ENCODE results near the gene WNT5B. TPM values are rescaled to one million over a fixed set of nuclear protein-coding genes. Genes with fewer than 3 reads are reported as not detected.
"Not testable (repeated sequence)": the region's sequence is repeated elsewhere in the genome, so short reads cannot be mapped to it uniquely, and the experiment has no call there.

WNT5B gene
- total RNA-seq, 1 donor from 2014 or later, result 22.0 TPM

DNA sequence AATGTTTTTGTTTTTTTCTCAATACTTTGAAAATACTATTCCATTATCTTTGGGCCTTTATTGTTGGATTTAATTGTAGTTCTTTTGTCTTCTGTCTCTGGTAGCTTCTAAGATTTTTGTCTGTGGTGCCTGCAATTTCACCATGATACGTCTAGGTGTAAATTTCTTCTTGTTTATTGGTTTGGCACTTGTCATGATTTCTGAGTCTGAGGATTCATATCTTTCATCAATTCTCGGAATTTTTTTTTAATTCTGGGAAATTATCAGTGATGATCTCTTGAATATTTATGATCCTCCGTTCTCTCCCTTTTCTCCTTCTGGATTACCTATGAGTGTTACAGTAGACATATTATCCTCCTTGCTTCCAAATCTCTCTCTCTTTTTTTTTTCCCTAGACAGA lies 47.0 kb downstream of the WNT5B start:
- FAIRE-seq (no peak), DNase-seq (ENCODE audit: low spot score in 2 of 2) (no peak)

DNA sequence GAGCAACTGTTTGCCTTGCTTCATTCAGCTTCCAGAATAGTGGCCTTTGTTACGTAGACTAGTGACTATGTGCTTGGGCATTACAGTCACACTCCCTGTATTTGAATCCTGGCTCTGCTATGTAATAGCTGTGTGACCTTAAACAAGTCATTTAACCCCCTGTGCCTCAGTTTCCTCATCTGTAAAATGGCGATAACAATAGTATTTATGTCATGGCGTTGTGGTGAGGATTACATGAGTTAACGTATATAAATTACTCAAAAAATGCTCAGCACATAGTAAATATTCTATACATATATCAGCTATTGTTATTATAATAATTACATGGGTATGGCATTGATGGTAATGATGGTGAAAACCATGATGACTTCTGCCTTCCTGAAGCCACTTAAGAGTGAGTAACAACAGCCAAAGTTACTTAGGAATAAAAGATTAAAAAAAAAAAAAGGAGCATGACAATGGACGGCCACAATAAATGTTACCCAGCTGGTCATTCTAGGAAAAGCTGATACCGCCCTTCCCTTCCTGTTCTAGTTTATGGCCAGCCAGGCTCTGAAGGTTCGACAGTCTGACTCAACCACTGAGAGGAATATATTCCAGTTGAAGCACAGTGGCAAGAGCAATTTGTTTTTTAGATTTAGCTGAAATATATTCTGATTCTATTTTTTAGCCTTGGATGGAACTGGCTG lies 51.9 kb downstream of the WNT5B start:
- FAIRE-seq, result no peak
- no peak for DNase-seq (ENCODE audit: low spot score in 2 of 2)

DNA sequence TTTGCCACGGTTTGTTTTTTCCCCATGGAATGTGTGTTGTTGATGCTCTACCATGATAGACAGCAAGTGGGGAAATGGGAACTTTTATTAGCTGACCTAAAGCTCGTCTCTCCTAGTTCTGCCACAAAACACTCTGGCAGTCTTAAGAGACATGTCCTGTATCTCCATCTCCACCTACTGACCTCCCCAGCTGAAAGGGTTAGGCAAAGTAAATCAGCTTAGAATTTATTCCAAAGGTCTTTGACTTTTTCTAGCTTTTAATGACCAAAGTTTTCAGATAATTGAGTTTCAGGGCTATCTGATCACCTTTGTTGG lies 52.4 kb downstream of the WNT5B start:
- DNase-seq (ENCODE audit: low spot score in 2 of 2) (no peak), FAIRE-seq (no peak)

DNA sequence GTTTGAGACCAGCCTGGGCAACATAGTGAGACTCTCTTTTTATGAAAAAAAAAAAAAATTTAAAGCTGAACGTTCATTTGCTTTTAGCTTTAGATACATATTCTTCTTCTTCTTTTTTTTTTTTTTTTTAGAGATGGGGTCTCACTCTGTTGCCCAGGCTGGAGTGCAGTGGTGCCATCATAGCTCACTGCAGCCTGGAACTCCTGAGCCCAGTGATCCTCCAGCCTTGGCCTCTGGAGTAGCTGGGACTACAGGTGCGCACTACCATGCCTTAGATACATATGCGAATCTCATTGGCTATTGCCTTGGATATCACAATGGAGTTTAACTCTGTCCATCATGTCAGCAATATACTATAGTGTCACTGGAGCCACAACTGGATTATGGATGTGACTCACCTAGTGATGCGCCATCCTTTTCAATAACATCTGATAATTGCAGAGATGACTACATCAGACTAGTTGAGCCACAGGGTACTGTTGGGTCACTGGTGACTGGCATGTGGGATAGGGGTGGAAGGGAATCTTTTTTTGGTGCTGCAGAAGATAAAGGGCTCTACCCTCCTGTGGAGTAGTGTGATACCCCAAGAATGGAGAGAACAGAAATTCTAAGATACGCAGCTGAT lies 59.2 kb downstream of the WNT5B start:
- no peak for FAIRE-seq

DNA sequence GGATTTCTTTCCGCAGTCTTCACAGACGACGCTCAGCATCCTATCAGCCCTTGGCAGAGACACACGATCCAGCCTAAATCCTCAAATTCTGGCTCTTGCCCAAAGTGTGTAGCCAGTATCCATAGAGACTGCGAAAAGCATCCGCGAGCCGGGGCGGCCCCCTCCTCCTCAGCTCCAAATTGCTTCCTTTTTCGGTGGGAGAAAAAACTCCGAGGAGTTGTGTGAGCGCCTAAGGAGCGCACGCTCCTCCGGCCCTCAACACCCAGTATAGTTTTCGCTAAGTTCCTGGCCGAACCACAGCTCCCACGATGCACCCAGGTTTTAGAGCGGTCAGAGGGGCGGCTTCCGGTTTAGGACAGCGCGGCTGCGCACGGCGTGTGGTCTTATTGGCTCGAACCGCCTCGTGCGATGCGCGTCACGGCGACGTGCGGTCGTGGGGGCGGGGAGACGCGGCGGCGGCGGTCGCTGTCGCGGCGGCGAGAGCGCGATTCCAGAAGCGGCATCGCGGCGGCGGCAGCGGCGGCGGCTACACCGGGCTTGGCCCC lies 61.6 kb downstream of the WNT5B start, which contains the start of gene ADIPOR2:
ADIPOR2 (plus strand) TSS at position 493 of the 545 bp plus-strand sequence. CDS start 63,274 bp downstream, outside the sequence.
- DNase-seq (ENCODE audit: low spot score in 2 of 2) (peak; percentile 91 to 93), FAIRE-seq (no peak)

More for the DNA sequence above, 59.2 kb downstream of the WNT5B start:
- DNase-seq (ENCODE audit: low spot score in 2 of 2), result no peak

DNA sequence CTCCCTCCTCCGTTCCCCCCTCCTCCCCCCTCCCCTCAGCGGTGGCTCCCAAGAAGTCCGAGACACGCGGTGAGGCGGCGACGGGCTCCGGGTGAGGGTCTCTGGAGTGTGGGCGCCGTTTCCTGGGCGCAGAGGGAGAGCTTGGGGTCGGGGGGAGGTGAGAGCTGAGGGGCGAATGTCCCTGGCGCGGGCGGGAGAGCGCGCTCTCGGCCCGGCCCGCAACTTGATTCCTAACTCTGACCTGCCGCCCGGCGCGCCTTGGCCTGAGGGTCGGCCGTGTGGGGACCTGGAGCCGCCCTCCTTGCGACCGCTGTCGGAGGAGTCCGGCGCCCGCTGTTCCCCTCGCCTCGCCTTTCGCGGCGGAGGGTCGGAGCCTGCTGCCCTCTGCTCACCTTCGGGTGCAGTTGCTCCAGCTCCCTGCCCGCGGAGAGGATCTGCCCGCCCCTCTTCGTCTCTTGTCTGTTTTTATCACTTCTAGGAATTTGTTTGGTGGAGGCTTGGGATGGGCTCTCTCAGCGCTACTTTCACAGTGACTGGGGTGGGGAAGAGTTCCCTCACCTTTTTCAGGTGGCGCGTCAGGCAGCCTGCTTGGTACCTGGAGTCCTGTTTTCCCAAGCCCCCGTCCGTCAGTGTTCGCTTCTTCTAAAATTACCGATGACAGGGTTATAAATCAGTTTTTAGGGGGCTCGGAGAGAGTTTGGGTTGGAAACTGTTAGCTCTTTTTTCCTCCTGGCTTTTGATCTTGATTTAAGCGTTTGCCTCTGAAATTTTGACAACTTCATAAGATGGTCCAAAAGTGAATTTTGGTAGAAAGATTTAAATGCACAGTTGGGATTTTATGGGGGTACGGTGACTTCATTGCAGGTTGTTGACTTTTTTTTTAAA lies 62.3 kb downstream of the WNT5B start:
- FAIRE-seq (no peak), DNase-seq (ENCODE audit: low spot score in 2 of 2) (no peak)

DNA sequence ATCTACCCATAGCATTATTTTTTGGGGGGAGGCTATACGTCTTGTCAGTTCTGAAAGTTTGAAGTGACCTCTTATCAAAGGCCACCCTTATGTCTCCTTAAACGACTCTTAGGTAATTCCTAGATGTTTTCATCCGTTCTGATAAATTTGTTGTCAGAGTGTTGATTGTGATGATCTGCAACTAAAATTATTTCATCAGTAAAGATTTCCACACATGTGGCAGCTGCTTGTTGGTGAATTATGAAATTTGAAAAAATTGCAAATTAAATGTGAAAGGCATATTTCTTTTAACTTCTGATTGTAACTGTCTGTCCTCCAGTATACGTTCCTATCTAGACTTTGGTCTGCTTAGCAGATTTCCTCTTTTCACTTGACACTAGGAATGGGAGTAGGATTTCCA lies 63.2 kb downstream of the WNT5B start:
- no peak for FAIRE-seq

DNA sequence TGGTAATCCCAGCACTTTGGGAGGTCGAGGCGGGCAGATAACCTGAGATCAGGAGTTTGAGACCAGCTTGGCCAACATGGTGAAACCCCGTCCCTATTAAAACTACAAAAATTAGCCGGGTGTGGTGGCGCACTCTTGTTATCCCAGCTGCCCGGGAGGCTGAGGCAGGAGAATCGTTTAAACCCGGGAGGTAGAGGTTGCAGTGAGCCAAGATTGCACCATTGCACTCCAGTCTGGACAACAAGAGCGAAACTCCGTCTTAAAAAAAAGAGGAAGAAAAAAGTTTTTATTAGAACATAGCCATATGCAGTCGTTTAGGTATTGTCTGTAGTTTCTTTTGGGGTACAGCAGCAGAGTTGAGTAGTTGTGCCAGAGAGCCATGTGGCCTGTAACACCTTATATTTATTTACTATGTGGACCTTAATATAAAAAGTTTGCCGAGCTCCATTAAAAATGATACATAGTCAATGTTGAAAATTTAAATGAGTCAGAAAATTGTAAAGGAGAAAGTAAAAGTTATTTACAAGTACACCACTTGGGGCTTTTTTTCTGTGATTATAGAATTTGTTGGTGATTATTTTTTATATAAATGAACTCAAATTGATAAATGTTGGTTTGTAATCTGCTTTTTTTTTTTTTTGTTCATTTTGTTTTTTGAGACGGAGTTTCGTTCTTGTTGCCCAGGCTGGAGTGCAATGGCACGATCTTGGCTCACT lies 64.0 kb downstream of the WNT5B start:
- FAIRE-seq, result no peak
- no peak for DNase-seq (ENCODE audit: low spot score in 2 of 2)

More for the DNA sequence above, 63.2 kb downstream of the WNT5B start:
- DNase-seq (ENCODE audit: low spot score in 2 of 2), result peak in 1 of 2 donors; percentile 26

DNA sequence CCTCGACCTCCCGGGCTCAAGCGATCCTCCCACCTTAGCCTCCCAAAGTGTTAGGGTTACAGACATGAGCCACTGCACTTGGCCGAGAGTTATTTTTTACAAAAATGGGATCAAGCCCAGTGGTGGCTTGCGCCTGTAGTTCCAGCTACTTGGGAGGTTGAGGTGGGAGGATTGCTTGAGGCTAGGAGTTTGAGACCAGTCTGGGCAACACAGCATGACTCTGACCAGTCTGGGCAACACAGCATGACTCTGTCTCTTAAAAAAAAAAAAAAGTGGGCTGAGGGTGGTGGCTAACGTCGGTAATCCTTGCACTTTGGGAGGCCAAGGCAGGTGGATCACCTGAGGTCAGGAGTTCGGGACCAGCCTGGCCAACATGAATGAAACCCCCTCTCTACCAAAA lies 66.1 kb downstream of the WNT5B start:
- not testable (repeated sequence) for DNase-seq (ENCODE audit: low spot score in 2 of 2); FAIRE-seq

DNA sequence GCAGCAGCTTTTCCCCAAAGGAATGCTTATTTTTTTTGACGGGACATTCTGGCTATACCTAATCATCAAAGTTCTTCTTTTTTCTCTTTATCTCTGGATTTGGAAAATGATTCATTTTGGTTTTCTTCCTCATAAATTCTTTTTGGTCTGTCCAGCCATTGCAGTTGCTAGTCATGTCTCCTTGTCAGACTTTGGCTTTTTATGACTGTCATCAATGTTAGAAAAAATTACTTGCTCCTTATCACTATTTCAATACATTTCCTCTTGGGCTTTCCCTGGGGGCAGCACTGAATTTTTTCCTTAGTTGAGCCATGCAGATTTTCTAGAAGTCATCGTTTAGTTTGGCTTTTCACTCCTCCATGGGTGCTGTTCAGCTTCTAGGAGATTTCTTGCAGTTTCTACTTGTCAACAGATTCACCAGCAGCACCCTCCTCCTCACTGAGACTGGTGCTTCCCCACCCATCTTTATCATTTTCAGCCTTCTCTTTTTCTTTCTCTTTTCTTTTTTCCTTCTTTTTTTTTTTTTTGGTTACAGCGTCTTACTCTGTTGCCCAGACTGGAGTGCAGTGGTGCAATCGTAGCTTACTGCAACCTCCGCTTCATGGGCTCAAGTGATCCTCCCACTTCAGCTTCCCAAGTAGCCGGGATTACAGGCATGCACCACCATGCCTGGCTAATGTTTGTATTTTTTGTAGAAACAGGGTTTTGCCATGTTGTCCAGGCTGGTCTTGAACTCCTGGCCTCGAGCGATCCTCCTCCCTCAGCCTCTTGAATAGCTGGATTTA lies 67.0 kb downstream of the WNT5B start:
- no peak for DNase-seq (ENCODE audit: low spot score in 2 of 2)
- no peak for FAIRE-seq

DNA sequence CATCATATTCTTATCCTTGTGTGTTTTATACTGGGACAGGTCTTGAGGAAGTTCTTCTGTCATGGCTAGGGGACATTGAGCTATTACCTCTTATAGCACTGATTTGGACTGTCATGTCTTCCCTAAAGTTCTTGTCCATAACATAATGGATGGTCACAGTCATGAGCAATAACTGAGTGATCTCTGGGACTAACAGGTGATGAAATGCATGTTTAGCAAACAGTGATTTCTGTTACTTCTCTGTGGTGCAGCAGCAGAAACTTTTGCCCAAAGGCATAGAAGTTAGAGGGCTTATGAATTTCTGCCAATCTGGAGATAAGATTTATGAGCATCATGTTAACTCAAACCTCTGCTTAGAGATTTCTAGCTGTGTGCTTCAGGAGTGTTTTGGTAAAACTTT lies 67.8 kb downstream of the WNT5B start:
- no peak for DNase-seq (ENCODE audit: low spot score in 2 of 2)
- no peak for FAIRE-seq

Small RNA genes lying within 50 kb of the gene (small RNA-seq; reads per million reads assigned to genes)
- gene MIR3649, result not detected

Other genes with a start within 250 kb of the WNT5B start
- 17.5 TPM for gene FBXL14, start 34.6 kb upstream of the WNT5B start, total RNA-seq
- gene ADIPOR2, start 61.8 kb downstream of the WNT5B start, total RNA-seq, result 23.2 TPM
- gene LRTM2, start 191.3 kb downstream of the WNT5B start, total RNA-seq, result 1.6 TPM